ENCODE results near the gene EFNB3. TPM values are rescaled to one million over a fixed set of nuclear protein-coding genes. Genes with fewer than 3 reads are reported as not detected.

EFNB3 gene
- total RNA-seq, 4 donors from 2014 or later: 0.70 to 2.7 (median 1.9) TPM

- Histone ChIP-seq H3K27ac (no peak overlapping the region), H3K36me3 (no peaks in the 10 kb centered on the region), H3K9me3 (no peaks in the 10 kb centered on the region), H3K4me1 (peaks cover 9 to 24% (median 15%) of the 10 kb centered on the region in 3 donors), H3K27me3 (peaks cover 0 to 96% (median 4%) of the 10 kb centered on the region in 4 donors), H3K4me3 (no peak overlapping the region)
- WGBS, 2 donors: 75 to 84% methylated on average over 7 of the region's 10 CpGs
- intact Hi-C loops (cut with DNase I): no loop called here
- no peak for DNase-seq
- no peak for TF ChIP-seq POLR2A (IDR thresholded peaks at IDR 0.05)
- no peak for TF ChIP-seq CTCF (IDR thresholded peaks at IDR 0.05)
Observed at GRCh38 chr17:7714721-7715594, 10.0 kb downstream of the EFNB3 start.

GRCh38 chr17:7715936-7716886 is 11.2 kb downstream of the EFNB3 start:
- Histone ChIP-seq H3K27ac (peak overlapping the region in 3 of 4 donors; percentile 8 to 66 (median 62)), H3K36me3 (no peaks in the 10 kb centered on the region), H3K9me3 (no peaks in the 10 kb centered on the region), H3K4me3 (peak overlapping the region; percentile 43 to 66 (median 56)), H3K27me3 (peaks cover 0 to 94% (median 4%) of the 10 kb centered on the region in 4 donors), H3K4me1 (peaks cover 9 to 24% (median 15%) of the 10 kb centered on the region in 3 donors)
- WGBS, 2 donors: 22 to 41% methylated on average over 14 to 19 of the region's 20 CpGs
- no peak for TF ChIP-seq POLR2A (IDR thresholded peaks at IDR 0.05)
- no peak for TF ChIP-seq CTCF (IDR thresholded peaks at IDR 0.05)
- intact Hi-C loops (cut with DNase I): no loop called here
- no peak for DNase-seq

- H3K9me3 ChIP-seq: no peaks in the 10 kb centered on the region
- peak within 1 kb of the TSS; percentile 25 to 66 (median 48) for H3K27ac ChIP-seq
- intact Hi-C loops (cut with DNase I): no loop called here
- no peak for TF ChIP-seq POLR2A (IDR thresholded peaks at IDR 0.05)
- TF ChIP-seq CTCF (IDR thresholded peaks at IDR 0.05): peak; percentile 29 to 45 (median 42)
- 0 to 1% methylated on average over 2 to 32 of the region's 64 CpGs for WGBS, 2 donors
- H3K4me1 ChIP-seq: peaks cover 9 to 24% (median 15%) of the 10 kb centered on the region in 3 donors
- H3K4me3 ChIP-seq: peak within 1 kb of the TSS; percentile 43 to 66 (median 56)
- no peak for DNase-seq
- H3K27me3 ChIP-seq: peaks cover 0 to 85% (median 2%) of the 10 kb centered on the region in 4 donors
- H3K36me3 ChIP-seq: no peaks in the 10 kb centered on the region
Observed at GRCh38 chr17:7716901-7717755, 12.1 kb downstream of the EFNB3 start, which contains the start of gene DNAH2. Gene DNAH2, plus strand, starts transcription at chr17:7717744. Its CDS starts 1,991 bp downstream, at chr17:7719735.

GRCh38 chr17:7717756-7718350 is 12.9 kb downstream of the EFNB3 start:
- DNase-seq: no peak
- H3K9me3 ChIP-seq: no peaks in the 10 kb centered on the region
- TF ChIP-seq CTCF (IDR thresholded peaks at IDR 0.05) (no peak), POLR2A (IDR thresholded peaks at IDR 0.05) (no peak)
- H3K27me3 ChIP-seq: peaks cover 0 to 83% (median 0%) of the 10 kb centered on the region in 4 donors
- peak overlapping the region; percentile 43 to 66 (median 56) for H3K4me3 ChIP-seq
- H3K36me3 ChIP-seq: no peaks in the 10 kb centered on the region
- peaks cover 9 to 24% (median 15%) of the 10 kb centered on the region in 3 donors for H3K4me1 ChIP-seq
- peak overlapping the region; percentile 25 to 66 (median 48) for H3K27ac ChIP-seq
- 3 to 6% methylated on average over 11 of the region's 16 CpGs for WGBS, 2 donors
- intact Hi-C loops (cut with DNase I): no loop called here
